Esophagus squamous epithelium (tissue), 5 donors: ENCODE results near the gene EPB41L2. TPM values are rescaled to one million over a fixed set of nuclear protein-coding genes. Genes with fewer than 3 reads are reported as not detected.

Experiments
- DNase-seq: peaks from one replicate; lab custom pipeline; 2025; lab: John Stamatoyannopoulos, UW
- H3K27ac ChIP-seq, 4 donors: fragments of 200-600 bp; sonication (generic); one replicate each; pipeline ENCODE4 v1.5.1; 2016 to 2019; ENCODE audit warnings: mild to moderate bottlenecking in 1 of 4
- H3K27me3 ChIP-seq, 4 donors: fragments of 200-600 bp; sonication (generic); 1 replicate in 3 of 4; 2 replicates in 1 of 4; pipeline versions ENCODE4 v1.5.1 to v1.6.0; 2017 to 2021; ENCODE audit warnings: antibody characterized with exemption in 1 of 4
- H3K36me3 ChIP-seq, 3 donors: fragments of 200-600 bp; sonication (generic); one replicate each; pipeline ENCODE4 v1.5.1; 2016 to 2019
- H3K4me1 ChIP-seq, 3 donors: fragments of 200-600 bp; sonication (generic); one replicate each; pipeline ENCODE4 v1.5.1; 2017 to 2019
- H3K4me3 ChIP-seq, 4 donors: fragments of 200-600 bp; sonication (generic); 1 replicate in 3 of 4; 2 replicates in 1 of 4; pipeline ENCODE4 v1.5.1; 2016 to 2019; ENCODE audit warnings: mild to moderate bottlenecking in 2 of 4, moderate library complexity in 1 of 4
- H3K9me3 ChIP-seq, 3 donors: fragments of 200-600 bp; sonication (generic); one replicate each; pipeline ENCODE4 v1.5.1; 2016 to 2019
- POLR2A ChIP-seq, 4 donors: fragments of 450-650 bp; IDR thresholded peaks; one replicate each; pipeline ENCODE4 v1.6.1; 2017; ENCODE audit warnings: antibody characterized with exemption in 4 of 4, mild to moderate bottlenecking in 4 of 4, moderate library complexity in 3 of 4
- WGBS, 2 donors: methylation state at CpG; one replicate each; pipeline ENCODE4 v1.1.5; 2018; 5-methylcytosine and 5-hydroxymethylcytosine counted together
- intact Hi-C: fragments of 100-400 bp; cut with DNase I; formaldehyde crosslinking; loops from one replicate; pipeline ENCODE4 v1.15.0; 2022
- total RNA-seq, 4 donors: library from RNA; depleted of rRNA; stranded (reverse); fragments of >200 nt; gene quantifications; one replicate each; pipeline ENCODE4 v1.1.0, GENCODE V29; 2016
- TF ChIP-seq, protein P1 (sequence below), 6 experiments: fragments of 450-650 bp in 4 of 6; fragments of 200-600 bp in 2 of 6; sonication (generic) in 2 of 6; IDR thresholded peaks; one replicate each; pipeline ENCODE4 v1.5.1; 2016 to 2019; ENCODE audit warnings: antibody characterized with exemption in 6 of 6, mild to moderate bottlenecking in 4 of 6, moderate library complexity in 4 of 6
- donor health status: DM: yes; HTN: yes; CAD: no.

Gene EPB41L2
- total RNA-seq, 4 donors from 2014 or later = 6.2 to 58.0 (median 14.9) TPM

DNA sequence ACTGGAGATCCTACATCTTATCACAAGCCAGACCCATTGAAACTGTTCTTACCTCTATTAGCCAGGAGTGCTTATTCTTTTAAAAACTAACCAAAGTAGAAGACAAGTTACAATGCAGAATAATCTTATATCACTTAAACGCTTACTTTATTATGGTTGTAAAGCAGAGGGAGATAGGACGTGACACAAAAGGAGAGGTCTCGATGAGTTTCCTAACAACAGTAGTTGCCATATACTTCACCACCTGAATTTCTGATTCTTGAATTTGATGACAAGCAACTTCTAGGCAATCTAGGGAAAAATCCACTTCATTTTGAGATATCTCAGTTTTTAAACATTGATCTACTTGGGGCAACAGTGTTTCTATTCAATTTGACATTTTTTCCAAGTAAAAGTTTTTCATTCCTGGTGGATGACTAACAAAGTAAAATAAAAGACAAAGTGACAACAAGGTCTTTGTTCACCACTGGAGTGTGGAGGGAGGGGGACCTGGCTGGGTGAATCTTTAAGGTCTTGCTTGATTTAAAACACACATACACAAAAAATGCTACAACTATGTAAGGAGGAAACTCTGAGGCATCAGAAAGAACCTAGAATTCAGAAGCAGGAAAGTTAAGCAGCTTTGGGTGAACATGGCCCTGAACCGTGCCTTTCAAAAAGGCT is 125.0 kb downstream of the EPB41L2 start:
- DNase-seq = no peak
- no peaks in the 10 kb centered on the region for H3K27me3 ChIP-seq
- H3K4me3 ChIP-seq = no peak overlapping the region
- H3K4me1 ChIP-seq = peaks cover 0 to 14% (median 0%) of the 10 kb centered on the region in 3 donors
- intact Hi-C loops = no loop called here
- H3K9me3 ChIP-seq = no peaks in the 10 kb centered on the region
- WGBS, 2 donors = 91 to 93% methylated on average over 4 of the region's 4 CpGs
- no peaks in the 10 kb centered on the region for H3K36me3 ChIP-seq
- H3K27ac ChIP-seq = no peak overlapping the region
- TF ChIP-seq POLR2A (IDR thresholded peaks at IDR 0.05) = no peak
- TF ChIP-seq, protein P1, sequence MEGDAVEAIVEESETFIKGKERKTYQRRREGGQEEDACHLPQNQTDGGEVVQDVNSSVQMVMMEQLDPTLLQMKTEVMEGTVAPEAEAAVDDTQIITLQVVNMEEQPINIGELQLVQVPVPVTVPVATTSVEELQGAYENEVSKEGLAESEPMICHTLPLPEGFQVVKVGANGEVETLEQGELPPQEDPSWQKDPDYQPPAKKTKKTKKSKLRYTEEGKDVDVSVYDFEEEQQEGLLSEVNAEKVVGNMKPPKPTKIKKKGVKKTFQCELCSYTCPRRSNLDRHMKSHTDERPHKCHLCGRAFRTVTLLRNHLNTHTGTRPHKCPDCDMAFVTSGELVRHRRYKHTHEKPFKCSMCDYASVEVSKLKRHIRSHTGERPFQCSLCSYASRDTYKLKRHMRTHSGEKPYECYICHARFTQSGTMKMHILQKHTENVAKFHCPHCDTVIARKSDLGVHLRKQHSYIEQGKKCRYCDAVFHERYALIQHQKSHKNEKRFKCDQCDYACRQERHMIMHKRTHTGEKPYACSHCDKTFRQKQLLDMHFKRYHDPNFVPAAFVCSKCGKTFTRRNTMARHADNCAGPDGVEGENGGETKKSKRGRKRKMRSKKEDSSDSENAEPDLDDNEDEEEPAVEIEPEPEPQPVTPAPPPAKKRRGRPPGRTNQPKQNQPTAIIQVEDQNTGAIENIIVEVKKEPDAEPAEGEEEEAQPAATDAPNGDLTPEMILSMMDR (IDR thresholded peaks at IDR 0.05) = no peak

DNA sequence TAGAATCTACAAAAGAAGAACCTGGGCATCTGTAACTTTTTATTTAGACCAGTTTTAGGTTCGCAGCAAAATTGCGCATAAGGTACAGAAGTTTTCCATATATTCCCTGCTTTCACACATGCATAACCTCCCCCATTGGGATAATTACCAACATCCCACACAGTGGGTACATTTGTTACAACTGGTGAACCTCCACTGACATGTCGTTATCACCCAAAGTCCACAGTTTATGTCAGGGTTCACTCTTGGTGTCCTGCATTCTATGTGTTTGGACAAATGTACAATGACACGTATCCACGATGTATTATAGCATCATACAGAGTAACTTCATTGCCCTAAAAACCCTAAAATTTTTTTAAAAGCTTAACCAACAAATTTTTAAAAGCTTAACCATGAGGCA is 126.1 kb downstream of the EPB41L2 start:
- Histone ChIP-seq H3K4me1 (peaks cover 0 to 16% (median 0%) of the 10 kb centered on the region in 3 donors), H3K9me3 (no peaks in the 10 kb centered on the region), H3K27ac (no peak overlapping the region), H3K4me3 (no peak overlapping the region), H3K36me3 (no peaks in the 10 kb centered on the region), H3K27me3 (no peaks in the 10 kb centered on the region)
- TF ChIP-seq POLR2A (IDR thresholded peaks at IDR 0.05) = no peak
- TF ChIP-seq, protein P1 (IDR thresholded peaks at IDR 0.05) = no peak
- intact Hi-C loops = no loop called here
- WGBS, 2 donors = 87 to 98% methylated on average over 5 of the region's 5 CpGs
- no peak for DNase-seq

DNA sequence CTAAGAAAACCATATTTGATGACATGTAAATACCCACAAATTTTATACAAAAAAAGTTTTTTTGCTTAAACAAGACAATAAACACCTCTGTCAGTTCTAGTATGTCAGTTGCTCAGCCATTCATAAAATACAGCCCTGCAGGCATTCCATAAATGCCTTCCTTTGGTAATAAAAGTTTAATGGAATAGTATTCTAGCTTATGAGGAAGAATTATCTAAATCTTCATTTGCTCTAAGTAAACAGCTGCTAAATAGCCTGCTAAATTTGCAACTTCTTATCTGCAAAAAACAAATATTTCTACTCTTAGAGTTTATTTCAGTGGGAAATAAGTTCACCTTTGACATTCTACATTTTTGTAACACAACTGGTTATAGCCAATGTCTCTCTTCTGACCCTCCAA is 127.1 kb downstream of the EPB41L2 start:
- Histone ChIP-seq H3K27ac (no peak overlapping the region), H3K4me3 (no peak overlapping the region), H3K36me3 (no peaks in the 10 kb centered on the region), H3K4me1 (peaks cover 0 to 16% (median 0%) of the 10 kb centered on the region in 3 donors), H3K9me3 (no peaks in the 10 kb centered on the region), H3K27me3 (no peaks in the 10 kb centered on the region)
- DNase-seq = no peak
- TF ChIP-seq, protein P1 (IDR thresholded peaks at IDR 0.05) = no peak
- TF ChIP-seq POLR2A (IDR thresholded peaks at IDR 0.05) = no peak
- intact Hi-C loops = no loop called here

DNA sequence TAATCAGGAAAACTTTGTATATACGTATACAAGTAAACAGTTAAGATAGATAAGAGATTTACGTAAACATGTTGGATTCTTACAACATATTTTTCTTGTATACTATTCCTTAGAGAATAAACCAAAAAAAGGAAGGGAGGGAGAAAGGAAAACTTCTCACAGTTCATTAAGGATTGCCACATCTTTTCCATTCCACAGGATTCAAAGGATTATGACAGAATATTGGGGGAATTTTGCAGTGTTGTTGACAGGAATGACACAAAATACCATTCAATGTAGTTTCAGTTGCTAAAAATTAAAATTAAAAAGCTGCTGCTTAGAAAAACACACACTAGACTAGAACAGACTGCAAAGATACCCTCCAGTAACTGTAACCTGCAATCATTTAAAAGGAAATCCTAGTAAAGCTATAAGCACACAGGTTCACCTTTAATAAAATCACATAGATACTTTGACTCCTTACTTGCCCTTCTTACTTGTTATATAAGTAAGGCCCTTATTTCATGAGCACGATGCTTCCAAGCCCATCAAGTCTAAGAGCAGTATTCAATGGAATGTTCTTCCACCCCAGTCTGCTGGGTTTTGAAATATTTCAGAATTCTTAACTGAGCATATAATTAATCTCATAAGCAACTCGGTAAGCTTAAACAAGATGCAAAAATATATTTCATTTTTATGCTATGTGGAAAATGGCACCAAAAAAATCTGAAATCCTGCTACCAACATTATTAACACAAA is 128.0 kb downstream of the EPB41L2 start:
- DNase-seq = no peak
- Histone ChIP-seq H3K9me3 (no peaks in the 10 kb centered on the region), H3K4me3 (no peak overlapping the region), H3K27ac (no peak overlapping the region), H3K27me3 (no peaks in the 10 kb centered on the region), H3K36me3 (no peaks in the 10 kb centered on the region), H3K4me1 (peaks cover 0 to 16% (median 0%) of the 10 kb centered on the region in 3 donors)
- intact Hi-C loops = no loop called here
- 53 to 76% methylated on average over 4 of the region's 4 CpGs for WGBS, 2 donors
- no peak for TF ChIP-seq POLR2A (IDR thresholded peaks at IDR 0.05)
- TF ChIP-seq, protein P1 (IDR thresholded peaks at IDR 0.05) = no peak

DNA sequence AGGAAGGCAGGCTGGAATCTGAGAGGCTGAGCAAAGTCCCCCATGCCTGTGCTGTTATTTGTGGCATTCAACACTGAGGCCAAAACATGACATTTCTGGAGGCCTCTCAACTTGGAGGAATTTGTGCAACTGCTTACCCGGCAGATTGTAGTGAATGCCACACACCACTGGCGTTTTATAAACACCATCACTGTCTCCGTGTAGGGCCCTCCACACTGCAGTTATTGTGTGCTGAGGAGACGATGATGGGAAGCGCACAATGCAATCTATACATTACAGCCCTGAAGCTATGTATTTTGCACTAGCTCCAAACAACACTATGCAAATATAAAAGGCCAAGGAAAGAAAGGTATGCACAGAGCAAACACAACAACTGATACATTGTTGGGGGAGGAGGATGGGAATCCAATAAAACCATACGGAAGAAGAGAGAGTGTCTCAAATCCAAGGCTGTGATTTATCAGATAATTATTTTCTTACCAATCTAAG is 129.3 kb downstream of the EPB41L2 start:
- no peaks in the 10 kb centered on the region for H3K27me3 ChIP-seq
- no peaks in the 10 kb centered on the region for H3K9me3 ChIP-seq
- no peak for TF ChIP-seq POLR2A (IDR thresholded peaks at IDR 0.05)
- TF ChIP-seq, protein P1 (IDR thresholded peaks at IDR 0.05) = no peak
- 44 to 63% methylated on average over 2 to 6 of the region's 6 CpGs for WGBS, 2 donors
- DNase-seq = no peak
- intact Hi-C loops = no loop called here
- peaks cover 0 to 24% (median 0%) of the 10 kb centered on the region in 3 donors for H3K4me1 ChIP-seq
- no peak overlapping the region for H3K4me3 ChIP-seq
- no peaks in the 10 kb centered on the region for H3K36me3 ChIP-seq
- no peak overlapping the region for H3K27ac ChIP-seq
